ENCODE results near the gene CPZ. TPM values are rescaled to one million over a fixed set of nuclear protein-coding genes. Genes with fewer than 3 reads are reported as not detected.

Gene CPZ
- total RNA-seq, 4 donors from 2014 or later, result 0.76 to 12.2 (median 1.9) TPM

- Histone ChIP-seq H3K36me3 (no peaks in the 10 kb centered on the region), H3K9me3 (no peaks in the 10 kb centered on the region), H3K4me3 (peak overlapping the region in 3 of 4 donors; percentile 8 to 28 (median 24)), H3K4me1 (peaks cover 0 to 4% (median 0%) of the 10 kb centered on the region in 3 donors), H3K27ac (peak overlapping the region; percentile 30 to 72 (median 40)), H3K27me3 (no peaks in the 10 kb centered on the region)
- TF ChIP-seq POLR2A (IDR thresholded peaks at IDR 0.05), result no peak
- TF ChIP-seq CTCF (IDR thresholded peaks at IDR 0.05), result no peak
- intact Hi-C loops (cut with DNase I), result no loop called here
- 58 to 75% methylated on average over 9 to 11 of the region's 12 CpGs for WGBS, 2 donors
- DNase-seq, result no peak
These were observed 32.9 kb upstream of the CPZ start for GRCh38 chr4:8559524-8560264.

GRCh38 chr4:8560265-8561047 is 32.1 kb upstream of the CPZ start:
- TF ChIP-seq POLR2A (IDR thresholded peaks at IDR 0.05), result no peak
- TF ChIP-seq CTCF (IDR thresholded peaks at IDR 0.05), result no peak
- no peaks in the 10 kb centered on the region for H3K36me3 ChIP-seq
- peaks cover 0 to 2% (median 0%) of the 10 kb centered on the region in 4 donors for H3K27me3 ChIP-seq
- DNase-seq, result no peak
- peak overlapping the region; percentile 30 to 72 (median 43) for H3K27ac ChIP-seq
- H3K9me3 ChIP-seq, result no peaks in the 10 kb centered on the region
- WGBS, 2 donors, result 62 to 79% methylated on average over 3 to 5 of the region's 16 CpGs
- peaks cover 0 to 4% (median 0%) of the 10 kb centered on the region in 3 donors for H3K4me1 ChIP-seq
- intact Hi-C loops (cut with DNase I), result no loop called here
- H3K4me3 ChIP-seq, result peak overlapping the region in 3 of 4 donors; percentile 1 to 18 (median 10)

GRCh38 chr4:8564595-8564994 is 28.0 kb upstream of the CPZ start:
- Histone ChIP-seq H3K27me3 (peaks cover 0 to 2% (median 0%) of the 10 kb centered on the region in 4 donors), H3K4me3 (no peak overlapping the region), H3K4me1 (no peaks in the 10 kb centered on the region), H3K36me3 (no peaks in the 10 kb centered on the region), H3K27ac (no peak overlapping the region), H3K9me3 (no peaks in the 10 kb centered on the region)
- no peak for DNase-seq
- intact Hi-C loops (cut with DNase I), result no loop called here
- 25 to 35% methylated on average over 1 of the region's 1 CpG for WGBS, 2 donors
- TF ChIP-seq POLR2A (IDR thresholded peaks at IDR 0.05), result no peak
- no peak for TF ChIP-seq CTCF (IDR thresholded peaks at IDR 0.05)

- H3K36me3 ChIP-seq, result no peaks in the 10 kb centered on the region
- H3K9me3 ChIP-seq, result no peaks in the 10 kb centered on the region
- peaks cover 0 to 13% (median 0%) of the 10 kb centered on the region in 3 donors for H3K4me1 ChIP-seq
- DNase-seq, result no peak
- H3K4me3 ChIP-seq, result no peak overlapping the region
- intact Hi-C loops (cut with DNase I), result no loop called here
- H3K27me3 ChIP-seq, result peaks cover 0 to 2% (median 0%) of the 10 kb centered on the region in 4 donors
- no peak overlapping the region for H3K27ac ChIP-seq
- 52 to 53% methylated on average over 5 of the region's 5 CpGs for WGBS, 2 donors
- TF ChIP-seq CTCF (IDR thresholded peaks at IDR 0.05) (no peak), POLR2A (IDR thresholded peaks at IDR 0.05) (no peak)
These were observed 24.4 kb upstream of the CPZ start for GRCh38 chr4:8568068-8568668.
